ENCODE data around the gene CFAP73.
"Not testable (repeated sequence)": the region's sequence is repeated elsewhere in the genome, so short reads cannot be mapped to it uniquely, and the experiment has no call there.

Gene CFAP73

DNA sequence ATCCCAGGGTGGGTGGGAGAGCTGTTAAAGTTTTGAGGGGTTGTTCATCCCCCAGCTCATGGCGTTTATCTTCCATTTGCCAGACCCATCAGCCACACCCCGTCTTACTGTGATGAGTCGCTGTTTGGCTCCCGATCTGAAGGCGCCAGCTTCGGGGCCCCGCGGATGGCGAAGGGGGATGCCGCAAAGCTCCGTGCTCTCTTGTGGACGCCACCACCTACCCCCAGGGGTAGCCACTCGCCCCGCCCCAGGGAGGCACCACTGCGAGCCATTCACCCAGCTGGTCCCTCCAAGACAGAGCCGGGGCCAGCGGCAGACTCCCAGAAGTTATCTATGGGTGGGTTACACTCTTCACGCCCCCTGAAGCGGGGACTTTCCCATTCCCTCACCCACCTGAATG is 41.7 kb downstream of the CFAP73 start:
- no peak for DNase-seq (ENCODE audit: low read depth)

- DNase-seq (ENCODE audit: low read depth): peak; percentile 32
Observed at GRCh38 chr12:113194971-113195391, 45.5 kb downstream of the CFAP73 start.

DNA sequence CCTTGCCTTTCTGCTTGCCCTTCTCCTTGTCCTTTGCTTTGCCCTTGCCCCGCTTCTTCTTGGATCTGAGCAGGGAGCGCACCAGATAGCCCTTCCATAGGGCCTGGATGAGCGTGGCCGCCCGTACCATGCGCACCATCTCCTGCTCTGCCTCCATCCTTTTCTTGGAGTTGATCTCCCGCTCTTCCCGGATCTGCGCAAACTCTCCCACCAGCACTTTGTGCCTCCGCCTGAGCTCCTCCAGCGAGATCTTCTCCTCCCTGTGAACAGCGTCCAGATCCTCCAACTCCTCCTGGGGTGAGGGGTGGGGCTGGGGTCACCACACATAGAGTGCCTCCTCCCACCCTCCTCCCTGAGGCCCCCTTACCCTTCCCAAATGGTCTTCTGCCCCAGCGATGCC is 46.1 kb downstream of the CFAP73 start:
- DNase-seq (ENCODE audit: low read depth): no peak

DNA sequence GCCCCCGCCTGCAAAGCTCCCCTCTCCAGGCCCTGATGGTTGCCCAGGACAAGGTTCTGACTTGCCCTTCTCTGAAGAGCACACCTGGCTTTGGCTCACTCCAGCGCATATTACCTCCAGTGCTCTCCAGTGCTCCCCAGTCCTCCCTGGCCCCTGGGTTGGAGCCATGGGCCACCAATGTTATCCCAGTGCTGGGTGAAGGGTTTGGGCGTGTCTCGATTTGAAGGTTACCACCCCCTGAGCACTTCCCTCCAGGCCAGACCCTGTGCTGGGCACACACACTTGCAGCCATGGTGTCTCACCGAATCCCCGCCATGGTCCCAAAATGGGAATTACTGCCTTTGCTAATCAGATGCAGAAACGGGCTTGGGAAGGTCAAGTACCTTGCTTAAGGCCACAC is 47.1 kb downstream of the CFAP73 start:
- no peak for DNase-seq (ENCODE audit: low read depth)

DNA sequence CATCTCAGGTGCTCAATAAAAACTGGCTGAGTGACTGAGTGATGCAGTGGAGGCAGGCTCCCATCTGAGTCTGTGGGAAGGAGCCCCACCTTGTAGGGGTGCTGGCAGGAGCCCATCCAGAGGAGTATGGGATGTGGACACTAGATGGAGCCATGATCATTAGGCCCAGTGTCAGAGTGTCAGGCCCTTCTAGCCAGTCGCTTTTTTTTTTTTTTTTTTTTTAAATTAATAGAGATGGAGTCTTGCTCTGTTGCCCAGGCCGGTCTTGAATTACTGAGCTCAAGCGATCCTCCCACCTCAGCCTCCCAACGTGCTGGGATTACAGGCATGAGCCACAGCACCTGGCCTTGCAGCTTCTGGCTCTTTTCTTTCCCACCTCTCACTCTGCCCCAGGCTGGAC is 47.5 kb downstream of the CFAP73 start:
- no peak for DNase-seq (ENCODE audit: low read depth)

DNA sequence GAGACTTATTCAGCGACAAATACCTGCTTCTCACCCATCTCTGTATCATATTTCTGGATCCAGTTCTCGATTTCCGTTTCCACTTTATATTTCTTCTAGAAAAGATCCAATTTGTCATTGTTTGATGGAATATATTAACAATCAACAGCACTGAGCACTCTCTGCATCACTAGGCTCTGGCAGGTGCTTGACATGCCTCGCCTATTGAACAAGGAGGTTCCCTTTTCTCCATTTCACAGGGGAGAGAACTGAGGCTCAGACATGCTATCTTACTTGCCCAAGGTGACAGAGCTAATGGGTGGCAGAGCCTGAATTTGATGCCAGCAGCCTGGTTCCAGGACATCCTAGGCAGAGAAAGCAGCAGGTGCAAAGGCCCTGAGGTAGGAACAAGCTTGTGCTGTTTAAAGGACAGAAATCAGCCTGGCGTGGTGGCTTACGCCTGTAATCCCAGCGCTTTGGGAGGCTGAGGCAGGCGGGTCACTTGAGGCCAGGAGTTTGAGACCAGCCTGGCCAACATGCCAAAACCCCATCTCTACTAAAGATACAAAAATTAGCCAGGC is 48.1 kb downstream of the CFAP73 start:
- DNase-seq (ENCODE audit: low read depth): no peak

GRCh38 chr12:113198296-113198695 is 48.8 kb downstream of the CFAP73 start:
- DNase-seq (ENCODE audit: low read depth): no peak

DNA sequence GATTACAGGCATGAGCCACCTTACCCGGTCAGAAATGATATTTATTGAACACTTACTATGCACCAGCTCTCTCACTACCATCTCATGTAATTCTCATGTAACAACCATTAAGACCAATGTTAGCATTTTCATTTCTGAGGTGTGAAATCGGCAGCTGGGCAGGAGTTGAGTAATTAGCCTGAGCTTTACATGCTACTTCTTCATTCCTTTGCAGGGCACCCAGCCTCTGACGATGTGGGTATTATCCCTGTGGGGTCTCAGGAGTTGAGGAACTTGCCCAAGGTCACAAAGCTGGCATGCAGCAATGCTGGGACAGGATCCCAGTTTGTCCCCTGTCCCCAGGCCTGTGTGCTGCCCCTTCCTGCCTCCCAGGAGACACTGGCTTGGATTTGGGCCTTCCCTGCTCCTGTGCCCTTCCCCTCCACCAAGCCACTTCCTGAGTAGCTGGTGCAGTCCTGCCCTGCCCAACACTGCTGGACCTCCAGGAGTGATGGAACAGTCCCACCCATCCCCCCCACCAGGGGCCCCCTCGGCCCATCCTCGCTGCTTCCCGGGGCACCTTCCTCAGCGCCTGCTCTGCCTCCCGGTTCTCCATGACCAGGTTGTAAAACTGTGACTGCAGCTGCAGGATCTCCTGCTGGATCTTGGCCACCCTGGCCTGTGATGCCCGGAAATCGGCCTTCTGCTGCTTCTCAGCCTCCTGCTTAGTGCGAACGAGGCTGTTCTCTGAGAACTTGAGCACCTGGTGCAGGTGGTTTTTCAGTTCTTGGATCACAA is 50.7 kb downstream of the CFAP73 start:
- DNase-seq (ENCODE audit: low read depth): no peak

DNA sequence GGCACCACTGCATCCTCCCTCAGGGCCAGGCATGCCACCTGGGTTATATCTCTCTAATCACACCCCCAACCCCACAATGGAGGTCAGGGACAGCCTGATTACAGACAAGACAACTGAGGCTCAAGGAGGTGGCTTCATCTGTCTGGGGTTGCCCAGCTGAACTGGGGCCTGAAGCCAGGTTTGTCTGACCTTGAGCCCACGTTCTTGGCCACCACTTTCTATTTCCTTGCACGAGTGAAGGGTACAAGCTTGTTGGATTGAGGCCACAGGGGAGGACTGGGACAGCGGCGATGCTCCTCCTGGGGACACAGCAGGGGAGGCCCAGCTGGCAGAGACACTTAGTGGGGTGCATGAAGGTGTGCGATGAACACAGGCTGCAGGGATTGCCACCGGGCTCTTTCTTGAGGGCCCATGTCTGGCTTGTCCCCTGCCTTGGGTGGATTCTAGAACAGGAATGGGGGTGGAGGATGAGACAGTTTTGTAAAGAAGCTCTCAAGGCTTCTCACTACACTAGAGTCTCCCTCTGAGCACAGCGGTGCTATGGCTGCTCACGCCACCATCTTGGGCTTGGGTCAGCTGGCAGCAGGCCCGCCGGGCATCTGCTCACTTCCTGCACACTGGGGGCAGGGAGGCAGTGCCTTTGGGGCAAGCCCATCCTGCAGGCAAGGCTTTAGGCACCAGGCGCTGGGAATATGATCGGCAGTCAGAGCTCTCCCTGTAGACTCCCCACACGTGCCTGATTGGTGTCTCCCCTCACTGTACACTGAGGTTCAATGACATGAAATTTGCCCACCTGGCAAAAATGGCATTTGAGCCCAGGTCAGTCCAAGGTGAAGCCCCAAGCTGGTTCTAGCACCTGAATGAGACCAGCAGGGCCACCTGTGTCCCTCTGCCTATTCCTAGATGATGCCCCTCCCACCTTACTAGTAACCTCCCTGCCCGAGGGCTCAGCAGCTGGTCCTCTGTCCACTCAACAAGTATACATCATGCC is 52.0 kb downstream of the CFAP73 start:
- no peak for DNase-seq (ENCODE audit: low read depth)

DNA sequence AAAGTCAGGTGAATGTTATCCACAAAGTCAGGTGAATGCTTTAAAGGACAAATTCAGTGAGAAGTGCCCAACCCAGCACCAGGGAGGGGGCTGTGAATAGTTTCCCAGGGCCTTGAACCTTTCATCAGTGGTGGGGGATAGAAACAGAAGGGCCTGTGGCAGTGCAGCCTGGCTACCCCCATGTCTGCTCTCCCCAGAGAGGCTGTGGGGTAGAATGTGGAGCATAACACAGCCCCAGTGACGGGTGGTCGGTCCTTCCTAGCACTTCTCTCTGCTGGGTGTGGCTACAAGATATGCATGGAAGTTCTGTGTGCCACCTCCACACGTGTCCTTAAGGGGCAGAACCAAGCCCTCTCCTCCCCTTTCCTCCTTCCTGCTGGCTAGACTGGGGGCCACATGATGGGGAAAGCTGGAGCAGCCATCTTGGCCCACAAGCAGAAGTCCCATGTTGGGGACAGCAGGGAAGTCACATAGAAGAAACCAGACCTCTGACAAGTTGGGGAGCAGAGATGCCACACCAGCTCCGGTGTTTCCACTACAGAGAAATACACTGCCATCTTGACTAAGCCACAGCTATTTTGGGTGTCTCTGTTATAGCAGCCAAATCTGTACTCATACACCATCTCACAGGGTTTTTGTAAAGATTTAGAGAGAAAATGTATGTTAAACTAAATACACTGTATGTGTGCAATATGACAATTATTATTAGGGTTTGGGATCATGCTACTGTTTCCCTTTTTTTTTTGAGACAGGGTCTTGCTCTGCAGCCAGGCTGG is 53.0 kb downstream of the CFAP73 start:
- DNase-seq (ENCODE audit: low read depth): no peak

- no peak for DNase-seq (ENCODE audit: low read depth)
Observed at GRCh38 chr12:113203852-113204760, 54.6 kb downstream of the CFAP73 start.

- DNase-seq (ENCODE audit: low read depth): no peak
Observed at GRCh38 chr12:113204804-113205203, 55.3 kb downstream of the CFAP73 start.

- not testable (repeated sequence) for DNase-seq (ENCODE audit: low read depth)
Observed at GRCh38 chr12:113206802-113207201, 57.3 kb downstream of the CFAP73 start.

- DNase-seq (ENCODE audit: low read depth): no peak
Observed at GRCh38 chr12:113207613-113208040, 58.1 kb downstream of the CFAP73 start.

DNA sequence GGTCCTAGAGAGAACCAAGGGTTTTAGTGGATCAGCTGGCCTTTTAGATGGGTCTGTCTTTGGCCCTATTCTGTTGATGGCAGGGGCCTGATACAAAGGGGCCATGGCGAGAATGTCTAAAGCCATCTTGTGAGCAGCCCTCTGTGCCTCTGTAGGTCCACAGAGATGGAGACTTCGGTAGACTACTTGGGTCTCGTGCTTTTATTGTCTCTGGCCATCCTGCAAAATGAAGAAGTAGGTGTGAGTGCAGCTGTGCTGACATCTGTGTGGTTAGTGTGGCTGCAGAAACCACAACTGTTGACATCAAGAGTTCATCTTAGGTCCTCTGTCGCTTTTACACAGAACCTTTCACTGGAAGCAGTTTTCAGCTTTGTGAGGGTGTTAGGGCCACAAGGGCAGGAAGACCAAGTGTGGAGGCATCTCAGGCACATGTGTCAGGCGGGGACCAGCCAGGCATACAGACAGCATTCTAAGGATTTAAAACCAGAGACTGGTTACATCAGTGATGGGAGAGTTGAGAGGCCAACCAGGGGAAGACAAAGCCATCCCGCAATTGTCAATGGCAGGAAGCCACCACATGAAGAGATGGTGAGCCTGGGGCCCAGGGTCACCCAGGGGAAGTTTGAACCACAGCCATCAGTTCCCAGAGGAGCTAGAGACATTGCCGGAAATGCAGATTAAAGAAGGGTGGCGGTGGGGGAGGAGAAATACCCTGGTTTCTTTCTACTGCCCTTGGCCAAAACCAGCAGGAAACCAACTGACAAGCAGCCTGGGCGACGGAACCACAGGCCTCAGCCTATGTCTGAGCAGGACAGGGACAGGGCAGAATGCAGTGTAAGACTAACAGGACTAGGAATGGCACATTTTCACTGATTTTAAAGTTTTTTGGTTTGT is 58.8 kb downstream of the CFAP73 start:
- no peak for DNase-seq (ENCODE audit: low read depth)

Measured in GM04503 (cell line).